ENCODE data around the gene ILK.
A peak's percentile ranks its signal among the peaks of the same experiment; 100 is the strongest.

Gene ILK

GRCh38 chr11:6607190-6607795 is 3.7 kb downstream of the ILK start:
- no peak for TF ChIP-seq Cebpa-rat (IDR thresholded peaks at IDR 0.05)
- Histone ChIP-seq H3K27me3 (no peaks in the 10 kb centered on the region), H3K9ac (peak overlapping the region in 9 of 11 experiments; percentile 18 to 49 (median 39); a peak in 13 of 22 replicates), H3K4me1 (peaks cover 55 to 72% (median 59%) of the 10 kb centered on the region in 10 experiments), H3K36me3 (peaks cover 35 to 48% (median 42%) of the 10 kb centered on the region in 11 experiments), H4K20me1 (peaks cover 9 to 67% (median 35%) of the 10 kb centered on the region in 11 experiments; a peak in 18 of 22 replicates), H3K27ac (peak overlapping the region in 8 of 11 experiments; percentile 8 to 83 (median 48); a peak in 8 of 22 replicates), H3K4me2 (peak overlapping the region; percentile 81 to 98 (median 94)), H3K9me3 (replicated peaks in 1 of 11) (no peaks in the 10 kb centered on the region), H3K4me3 (peak overlapping the region in 5 of 10 experiments; percentile 0 to 96 (median 91); a peak in 6 of 20 replicates)

- peaks cover 55 to 75% (median 61%) of the 10 kb centered on the region in 10 experiments for H3K4me1 ChIP-seq
- peaks cover 7 to 60% (median 31%) of the 10 kb centered on the region in 11 experiments; a peak in 17 of 22 replicates for H4K20me1 ChIP-seq
- TF ChIP-seq Cebpa-rat (IDR thresholded peaks at IDR 0.05), result no peak
- H3K4me2 ChIP-seq, result peak overlapping the region in 10 of 11 experiments; percentile 81 to 98 (median 94); a peak in 18 of 22 replicates
- peak overlapping the region in 1 of 11 experiments; percentile 83; a peak in 2 of 22 replicates for H3K27ac ChIP-seq
- peak overlapping the region in 1 of 10 experiments; percentile 93; a peak in 1 of 20 replicates for H3K4me3 ChIP-seq
- H3K27me3 ChIP-seq, result no peaks in the 10 kb centered on the region
- H3K9ac ChIP-seq, result peak overlapping the region in 3 of 11 experiments; percentile 16 to 42 (median 23); a peak in 4 of 22 replicates
- peaks cover 35 to 48% (median 42%) of the 10 kb centered on the region in 11 experiments for H3K36me3 ChIP-seq
- H3K9me3 ChIP-seq (replicated peaks in 1 of 11), result no peaks in the 10 kb centered on the region
These were observed 4.4 kb downstream of the ILK start for GRCh38 chr11:6608011-6608410.

DNA sequence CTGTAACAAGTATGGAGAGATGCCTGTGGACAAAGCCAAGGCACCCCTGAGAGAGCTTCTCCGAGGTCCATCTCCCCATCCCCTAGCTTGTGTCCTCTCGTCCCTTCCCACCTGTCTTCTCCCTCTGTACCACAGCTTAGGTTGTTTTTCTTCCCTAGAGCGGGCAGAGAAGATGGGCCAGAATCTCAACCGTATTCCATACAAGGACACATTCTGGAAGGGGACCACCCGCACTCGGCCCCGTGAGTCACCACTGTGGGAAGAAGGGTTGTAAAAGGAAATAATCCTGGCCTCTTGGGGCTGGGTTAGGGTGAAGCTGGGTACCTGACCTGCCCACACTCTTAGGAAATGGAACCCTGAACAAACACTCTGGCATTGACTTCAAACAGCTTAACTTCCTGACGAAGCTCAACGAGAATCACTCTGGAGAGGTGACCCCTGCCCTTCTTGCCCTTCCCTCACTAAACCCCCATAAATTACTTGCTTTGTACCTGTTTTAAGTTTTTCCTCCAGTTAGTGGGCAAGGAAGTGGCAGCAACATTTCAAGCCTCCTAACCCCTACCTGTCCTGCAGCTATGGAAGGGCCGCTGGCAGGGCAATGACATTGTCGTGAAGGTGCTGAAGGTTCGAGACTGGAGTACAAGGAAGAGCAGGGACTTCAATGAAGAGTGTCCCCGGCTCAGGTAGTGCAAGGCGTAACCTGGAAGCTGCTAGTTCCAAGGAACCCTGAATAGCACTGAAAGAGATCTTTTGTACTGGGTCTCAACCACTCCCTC is 5.3 kb downstream of the ILK start:
- H3K27ac ChIP-seq, result no peak overlapping the region
- H3K4me1 ChIP-seq, result peaks cover 61 to 84% (median 69%) of the 10 kb centered on the region in 10 experiments
- peak overlapping the region in 2 of 11 experiments; percentile 94 to 98; a peak in 4 of 22 replicates for H3K4me2 ChIP-seq
- peaks cover 35 to 55% (median 42%) of the 10 kb centered on the region in 11 experiments for H3K36me3 ChIP-seq
- no peaks in the 10 kb centered on the region for H3K9me3 ChIP-seq (replicated peaks in 1 of 11)
- H4K20me1 ChIP-seq, result peaks cover 7 to 59% (median 31%) of the 10 kb centered on the region in 11 experiments; a peak in 16 of 22 replicates
- H3K4me3 ChIP-seq, result no peak overlapping the region
- no peak for TF ChIP-seq Cebpa-rat (IDR thresholded peaks at IDR 0.05)
- no peaks in the 10 kb centered on the region for H3K27me3 ChIP-seq
- peak overlapping the region in 2 of 11 experiments; percentile 25 to 42; a peak in 3 of 22 replicates for H3K9ac ChIP-seq

GRCh38 chr11:6609502-6610015 is 6.0 kb downstream of the ILK start:
- no peak for TF ChIP-seq Cebpa-rat (IDR thresholded peaks at IDR 0.05)
- Histone ChIP-seq H3K27ac (no peak overlapping the region), H3K36me3 (peaks cover 35 to 61% (median 47%) of the 10 kb centered on the region in 11 experiments), H3K4me2 (peak overlapping the region in 2 of 11 experiments; percentile 20 to 96; a peak in 4 of 22 replicates), H4K20me1 (peaks cover 7 to 56% (median 30%) of the 10 kb centered on the region in 11 experiments; a peak in 16 of 22 replicates), H3K4me3 (no peak overlapping the region), H3K9me3 (replicated peaks in 1 of 11) (no peaks in the 10 kb centered on the region), H3K4me1 (peaks cover 58 to 89% (median 66%) of the 10 kb centered on the region in 10 experiments), H3K27me3 (no peaks in the 10 kb centered on the region), H3K9ac (peak overlapping the region in 1 of 11 experiments; percentile 94; a peak in 1 of 22 replicates)

GRCh38 chr11:6610591-6610990 is 7.0 kb downstream of the ILK start:
- Histone ChIP-seq H3K4me2 (peak overlapping the region; percentile 88 to 97 (median 92)), H3K4me3 (peak overlapping the region; percentile 81 to 97 (median 92); a peak in 19 of 20 replicates), H3K4me1 (peaks cover 48 to 89% (median 56%) of the 10 kb centered on the region in 10 experiments), H3K27me3 (no peaks in the 10 kb centered on the region), H4K20me1 (peaks cover 7 to 49% (median 27%) of the 10 kb centered on the region in 11 experiments; a peak in 16 of 22 replicates), H3K27ac (peak overlapping the region in 3 of 11 experiments; percentile 86 to 95 (median 91); a peak in 3 of 22 replicates), H3K36me3 (peaks cover 44 to 70% (median 58%) of the 10 kb centered on the region in 11 experiments), H3K9me3 (replicated peaks in 1 of 11) (no peaks in the 10 kb centered on the region), H3K9ac (peak overlapping the region; percentile 89 to 96 (median 94); a peak in 21 of 22 replicates)
- no peak for TF ChIP-seq Cebpa-rat (IDR thresholded peaks at IDR 0.05)

GRCh38 chr11:6611092-6611962 is 7.8 kb downstream of the ILK start:
- no peak for TF ChIP-seq Cebpa-rat (IDR thresholded peaks at IDR 0.05)
- Histone ChIP-seq H3K36me3 (peaks cover 51 to 73% (median 63%) of the 10 kb centered on the region in 11 experiments), H3K27ac (peak overlapping the region; percentile 84 to 95 (median 91)), H3K4me1 (peaks cover 40 to 89% (median 49%) of the 10 kb centered on the region in 10 experiments), H3K9me3 (replicated peaks in 1 of 11) (no peaks in the 10 kb centered on the region), H3K27me3 (no peaks in the 10 kb centered on the region), H3K4me3 (peak overlapping the region; percentile 81 to 97 (median 92)), H3K9ac (peak overlapping the region; percentile 89 to 96 (median 94)), H4K20me1 (peaks cover 7 to 53% (median 31%) of the 10 kb centered on the region in 11 experiments; a peak in 16 of 22 replicates), H3K4me2 (peak overlapping the region; percentile 88 to 97 (median 92))

DNA sequence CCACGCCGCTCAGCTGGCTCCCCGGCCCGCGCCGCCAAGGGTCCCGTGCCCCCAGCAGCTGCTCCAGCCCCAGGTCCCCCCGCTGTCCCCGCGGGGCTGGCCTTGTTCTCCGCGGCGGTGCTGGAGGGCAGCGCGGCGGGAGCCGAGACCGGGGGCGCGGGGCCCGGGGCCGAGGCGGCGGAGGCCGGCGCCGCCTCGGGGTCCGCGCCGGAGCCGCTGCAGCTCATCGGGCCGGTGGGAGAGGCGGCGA is 8.3 kb downstream of the ILK start:
- Histone ChIP-seq H3K9me3 (replicated peaks in 1 of 11) (no peaks in the 10 kb centered on the region), H4K20me1 (peaks cover 7 to 59% (median 26%) of the 10 kb centered on the region in 11 experiments; a peak in 16 of 22 replicates), H3K4me3 (peak overlapping the region; percentile 81 to 97 (median 92)), H3K9ac (peak overlapping the region; percentile 89 to 96 (median 94)), H3K36me3 (peaks cover 52 to 79% (median 69%) of the 10 kb centered on the region in 11 experiments), H3K27ac (peak overlapping the region; percentile 84 to 95 (median 91)), H3K4me1 (peaks cover 35 to 89% (median 44%) of the 10 kb centered on the region in 10 experiments), H3K27me3 (no peaks in the 10 kb centered on the region), H3K4me2 (peak overlapping the region; percentile 88 to 97 (median 92))
- TF ChIP-seq Cebpa-rat (IDR thresholded peaks at IDR 0.05), result no peak
